ENCODE measurements around the gene THAP7. TPM values are rescaled to one million over a fixed set of nuclear protein-coding genes. Genes with fewer than 3 reads are reported as not detected.

Gene THAP7
- total RNA-seq, 120 experiments from 2014 or later: 17.9 to 37.3 (median 26.6) TPM

Small RNA genes lying within 50 kb of the gene (microRNA-seq; reads per million reads assigned to microRNA genes)
- 0 reads per million in 43 experiments for gene MIR649

Other genes with a start within 250 kb of the THAP7 start
- 1 to 10 TPM in 26 of 120 experiments, under 1 TPM in 70, not detected in 24; 0.11 to 4.7 (median 0.61) TPM for gene SERPIND1, start 228.0 kb downstream of the THAP7 start, total RNA-seq
- 100 to 1,000 TPM; 211 to 601 (median 463) TPM for gene PI4KA, start 143.3 kb downstream of the THAP7 start, total RNA-seq
- 10 to 100 TPM; 16.5 to 33.5 (median 23.5) TPM for gene SNAP29, start 143.1 kb downstream of the THAP7 start, total RNA-seq
- gene CRKL, start 84.7 kb downstream of the THAP7 start, total RNA-seq: 100 to 1,000 TPM in 31 of 120 experiments, 10 to 100 TPM in 89; 75.1 to 125 (median 94.5) TPM
- 100 to 1,000 TPM in 39 of 120 experiments, 10 to 100 TPM in 81; 45.5 to 214 (median 90.2) TPM for gene AIFM3, start 34.9 kb downstream of the THAP7 start, total RNA-seq
- gene LZTR1, start 19.8 kb downstream of the THAP7 start, total RNA-seq: 100 to 1,000 TPM in 5 of 120 experiments, 10 to 100 TPM in 115; 48.3 to 115 (median 73.6) TPM
- gene P2RX6, start 13.0 kb upstream of the THAP7 start, total RNA-seq: 10 to 100 TPM in 113 of 120 experiments, 1 to 10 TPM in 7; 8.0 to 33.6 (median 14.2) TPM
- 10 to 100 TPM in 14 of 120 experiments, 1 to 10 TPM in 106; 2.2 to 13.5 (median 7.9) TPM for gene SLC7A4, start 30.4 kb upstream of the THAP7 start, total RNA-seq
- gene LRRC74B, start 43.8 kb upstream of the THAP7 start, total RNA-seq: 1 to 10 TPM in 4 of 120 experiments, under 1 TPM in 78, not detected in 38; 0.13 to 2.1 (median 0.39) TPM

Measured in dorsolateral prefrontal cortex (tissue), 118 donors.